Measurements from ENCODE around the gene CDH15.
"Not testable (repeated sequence)": the region's sequence is repeated elsewhere in the genome, so short reads cannot be mapped to it uniquely, and the experiment has no call there.

CDH15 gene

DNA sequence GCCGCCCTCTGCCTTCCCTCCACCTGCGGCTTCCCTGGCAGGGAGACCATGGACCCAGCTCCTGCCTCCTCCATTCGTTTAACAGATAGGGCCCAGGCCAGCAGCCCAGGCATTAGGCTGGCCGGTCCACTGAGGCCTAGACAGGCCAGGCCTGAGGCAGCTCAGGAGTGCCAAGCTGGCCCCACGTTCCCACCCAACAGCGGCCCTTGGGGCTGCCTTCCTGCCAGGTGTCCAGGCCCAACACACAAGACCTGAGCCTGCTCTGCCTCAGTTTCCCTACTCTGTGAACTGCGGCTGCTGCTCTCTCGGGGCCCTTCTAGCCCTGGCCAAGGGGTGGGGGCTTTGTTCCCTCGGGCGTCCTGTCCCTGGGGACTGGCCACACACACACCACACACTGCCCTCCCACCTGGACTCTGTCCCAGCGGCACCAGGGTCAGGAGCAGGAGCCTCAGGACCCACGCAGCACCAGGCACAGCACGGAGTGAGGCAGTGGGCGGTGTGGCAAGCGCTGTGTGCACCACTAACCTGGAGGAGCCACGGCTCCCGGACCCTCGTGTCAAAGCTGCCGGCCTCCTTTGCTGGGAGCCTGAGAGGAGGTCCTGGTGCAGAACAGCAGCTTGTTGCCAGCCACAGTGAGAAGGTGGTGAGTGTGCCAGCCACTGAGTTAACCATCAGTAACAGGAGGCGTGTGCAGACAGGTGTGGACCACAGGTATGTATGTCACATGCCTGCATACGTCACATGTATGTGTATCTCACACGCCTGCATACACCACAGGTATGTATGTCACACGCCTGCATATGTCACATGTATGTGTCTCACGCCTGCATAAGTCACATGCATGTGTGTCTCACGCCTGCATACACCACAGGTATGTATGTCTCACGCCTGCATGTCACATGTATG is 14.6 kb upstream of the CDH15 start:
- no peak for DNase-seq

- no peak for DNase-seq
Measured at GRCh38 chr16:89157778-89158177, 13.8 kb upstream of the CDH15 start.

GRCh38 chr16:89159066-89159849 is 12.3 kb upstream of the CDH15 start:
- DNase-seq, result no peak

DNA sequence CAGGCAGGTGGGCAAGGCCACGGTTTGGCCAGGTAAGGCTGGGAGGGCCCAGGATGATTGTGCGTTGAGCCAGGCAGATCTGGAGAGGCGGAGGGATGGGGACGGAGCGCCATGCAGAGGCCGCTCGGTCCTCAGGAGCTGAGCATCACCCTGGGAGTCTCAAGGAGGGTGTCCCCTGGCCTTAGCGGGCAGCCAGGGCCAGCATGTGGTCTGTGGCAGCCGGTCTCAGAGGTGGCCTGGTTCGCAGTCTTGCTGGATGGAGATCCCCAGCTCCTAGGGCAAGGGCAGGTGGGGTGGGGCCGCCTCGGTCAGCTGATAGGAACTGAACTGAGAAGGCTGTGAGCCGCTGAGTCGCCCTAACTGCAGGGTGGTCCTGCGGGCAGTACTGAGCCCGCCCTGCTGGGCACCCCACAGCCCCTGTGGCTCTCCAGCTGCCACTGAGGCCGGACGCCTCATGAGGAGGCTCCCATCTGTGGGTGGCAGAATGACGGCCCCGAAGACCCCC is 11.6 kb upstream of the CDH15 start:
- DNase-seq, result no peak

DNA sequence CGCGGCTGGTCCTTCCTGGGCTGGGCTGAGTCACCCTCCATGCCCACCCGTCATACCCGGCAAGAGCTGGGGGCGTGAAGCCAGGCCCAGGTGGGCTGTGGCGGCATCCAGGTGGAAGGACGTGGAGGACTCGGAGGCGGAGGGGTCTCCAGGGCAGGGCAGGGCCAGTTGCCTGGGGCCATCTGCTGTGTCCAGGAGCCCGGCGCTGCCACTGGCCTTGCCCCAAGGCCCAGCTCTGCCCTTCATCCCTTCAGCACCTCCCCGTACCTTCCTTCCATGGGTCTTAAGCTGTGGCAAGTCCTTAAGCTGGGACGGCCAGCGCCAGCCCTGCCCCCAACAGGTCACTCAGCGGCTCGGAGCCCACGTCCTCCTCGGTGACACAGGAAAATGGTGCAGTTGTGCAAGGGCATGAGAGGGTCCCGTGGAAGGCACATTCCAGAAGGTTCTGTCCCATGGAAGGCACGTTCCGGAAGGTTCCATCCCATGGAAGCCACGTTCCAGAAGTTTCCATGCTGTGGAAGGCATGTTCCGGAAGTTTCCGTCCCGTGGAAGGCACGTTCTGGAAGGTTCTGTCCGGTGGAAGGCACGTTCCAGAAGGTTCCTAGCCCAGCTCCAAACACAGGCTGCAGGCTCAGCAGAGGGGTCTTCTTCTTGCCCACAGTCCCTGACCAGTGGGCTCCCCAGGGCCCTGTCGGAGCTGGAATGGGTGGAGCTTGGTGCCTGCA is 10.4 kb upstream of the CDH15 start:
- no peak for DNase-seq

DNA sequence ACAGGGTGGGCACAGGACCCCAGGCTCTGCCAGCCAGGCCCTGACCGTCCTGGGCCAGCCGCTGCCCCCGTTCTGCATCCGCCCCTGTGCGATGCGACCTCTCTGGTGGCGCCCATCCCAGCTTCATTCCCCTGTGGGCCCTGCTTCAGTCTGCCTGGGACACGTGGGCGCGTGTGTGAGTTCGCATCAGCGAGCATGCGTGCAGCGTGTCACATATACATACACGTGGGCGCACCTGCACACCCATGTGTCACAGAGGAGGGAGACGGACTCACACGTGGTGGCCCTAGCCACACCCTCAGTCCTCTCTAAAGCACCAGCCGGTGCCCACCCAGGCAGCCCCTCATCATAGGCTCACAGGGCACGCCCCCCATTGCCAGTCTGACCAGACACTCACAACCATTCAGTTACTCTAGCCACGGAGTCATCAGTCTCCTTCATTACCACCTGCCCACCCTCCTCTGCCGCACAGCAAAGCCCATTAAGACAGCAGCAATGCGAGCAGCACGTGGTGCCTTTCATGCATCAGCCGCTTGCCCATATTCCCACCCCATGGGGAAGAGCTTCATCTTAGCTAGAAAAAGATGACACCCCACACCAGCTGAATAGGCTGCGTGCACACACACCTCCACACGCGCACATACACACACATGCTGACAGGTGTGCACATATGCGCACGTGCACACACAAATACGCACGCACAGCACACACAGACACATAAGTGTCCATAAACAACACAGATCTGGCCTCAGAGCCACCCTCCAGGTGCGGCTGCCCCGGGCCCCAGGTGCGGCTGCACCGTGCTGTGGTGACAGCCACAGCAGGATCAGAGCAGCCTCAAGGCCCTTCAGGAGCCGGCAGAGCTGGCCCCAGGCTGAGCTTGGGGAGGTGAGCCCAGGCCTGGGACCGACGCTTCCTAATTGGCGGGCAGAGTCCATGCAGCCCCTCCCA is 9.5 kb upstream of the CDH15 start:
- no peak for DNase-seq

GRCh38 chr16:89163297-89163696 is 8.3 kb upstream of the CDH15 start:
- DNase-seq, result no peak

DNA sequence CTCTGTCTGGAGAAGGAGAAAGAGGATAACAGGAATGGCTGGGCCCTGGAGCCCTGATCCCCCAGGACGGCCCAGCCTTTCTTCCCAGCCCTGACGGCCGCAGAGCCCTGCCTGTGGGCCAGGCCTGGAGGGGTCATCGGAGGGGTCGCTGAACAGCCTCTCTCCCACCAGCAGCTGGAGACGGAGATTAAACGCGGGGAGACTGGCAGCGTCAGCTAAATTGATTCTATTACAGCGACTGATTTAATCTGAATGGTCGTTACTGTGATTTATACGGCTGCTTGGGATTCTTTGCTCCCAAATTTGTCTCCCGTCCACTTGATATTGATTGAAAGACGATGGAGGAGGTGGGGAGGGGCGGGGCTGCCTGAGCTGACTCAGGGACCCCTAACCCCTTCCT is 7.1 kb upstream of the CDH15 start:
- DNase-seq, result no peak

DNA sequence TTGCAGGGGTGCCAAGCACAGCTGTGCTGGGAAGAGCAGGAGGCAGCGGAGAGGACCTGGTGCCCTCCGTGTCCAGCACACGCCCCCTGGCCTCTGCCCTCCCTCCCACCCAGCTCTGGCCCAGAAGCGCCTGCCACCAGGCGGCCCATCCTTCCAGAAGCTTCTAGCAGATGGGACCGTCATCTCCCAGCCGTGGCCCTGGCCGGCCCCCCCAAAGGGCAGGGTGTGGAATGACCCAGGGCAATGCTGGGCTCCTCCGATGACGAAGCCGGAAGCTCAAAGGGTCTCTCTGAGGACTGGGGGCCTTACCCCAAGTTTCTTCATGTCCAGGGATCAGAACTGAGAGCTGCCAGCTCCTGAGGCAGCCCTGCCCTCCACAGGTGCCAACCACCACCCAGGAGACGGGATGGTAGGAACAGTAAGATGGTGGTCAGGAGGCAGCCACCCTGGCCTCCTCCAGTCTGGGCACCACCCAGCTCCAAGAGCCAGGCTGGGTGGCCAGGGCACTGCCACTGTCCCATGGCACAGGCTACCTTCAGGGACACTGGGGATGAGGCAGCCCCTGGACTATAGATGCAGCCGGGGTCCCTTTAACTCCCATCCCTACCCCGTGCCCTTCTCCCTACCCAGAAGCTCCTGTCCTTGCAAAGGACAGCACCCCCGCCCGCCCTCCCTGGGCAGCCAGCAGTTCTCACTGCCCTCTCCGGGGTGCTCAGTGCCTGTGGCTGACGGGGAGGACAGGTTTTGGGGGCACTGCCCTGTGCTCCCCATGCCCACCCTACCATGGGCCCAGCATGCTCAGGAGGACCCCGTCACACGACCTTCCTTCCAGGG is 6.5 kb upstream of the CDH15 start:
- no peak for DNase-seq

DNA sequence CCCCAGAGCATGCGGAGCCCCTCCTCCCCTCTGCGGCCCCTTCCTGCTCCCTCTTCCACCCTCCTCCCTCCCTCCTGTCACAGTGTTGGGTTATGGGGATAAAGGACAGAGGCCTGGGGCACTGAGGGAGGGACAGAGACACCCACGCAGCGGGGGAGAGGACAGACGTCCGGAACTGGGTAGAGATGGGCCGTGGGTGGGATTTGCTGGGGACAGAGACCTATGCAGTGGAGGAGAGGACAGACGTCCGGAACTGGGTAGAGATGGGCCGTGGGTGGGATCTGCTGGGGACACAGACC is 5.9 kb upstream of the CDH15 start:
- DNase-seq, result not testable (repeated sequence)

DNA sequence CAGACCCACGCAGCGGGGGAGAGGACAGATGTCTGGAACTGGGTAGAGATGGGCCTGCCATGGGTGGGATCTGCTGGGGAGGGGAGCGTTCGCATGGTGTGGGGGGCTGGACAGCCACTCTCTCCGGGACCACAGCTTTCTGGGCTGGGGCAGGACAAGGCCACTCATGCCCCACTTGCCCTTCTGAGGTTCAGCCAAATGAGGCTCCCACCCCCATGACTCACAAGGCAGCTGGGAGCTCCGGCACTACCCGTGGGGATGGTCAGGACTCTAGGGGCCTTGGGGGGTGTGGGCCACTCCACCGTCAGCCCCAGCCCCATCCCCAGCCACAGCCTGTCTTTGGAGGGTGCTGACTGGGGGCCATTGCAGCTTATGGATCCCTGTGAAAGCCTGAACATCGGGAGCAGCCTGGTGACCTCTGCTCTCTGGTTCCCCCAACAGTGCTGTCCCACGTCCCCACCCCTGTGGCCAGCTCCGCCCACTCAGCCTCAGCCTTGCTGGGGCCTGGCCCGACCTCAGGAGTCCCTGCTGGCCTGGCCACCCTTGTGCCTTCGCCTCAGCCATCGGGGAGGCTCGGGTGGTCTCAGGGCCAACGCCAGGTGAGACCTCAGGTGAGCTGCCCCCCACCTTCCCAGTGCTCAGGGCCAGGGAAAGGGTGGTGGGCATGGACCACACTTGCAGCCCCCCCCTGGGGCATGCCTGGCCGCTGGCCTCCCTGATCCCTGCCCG is 4.7 kb upstream of the CDH15 start:
- DNase-seq, result no peak

- peak; percentile 49 to 62 for DNase-seq
Measured at GRCh38 chr16:89167425-89167941, 4.1 kb upstream of the CDH15 start.

GRCh38 chr16:89168381-89169189 is 3.0 kb upstream of the CDH15 start:
- no peak for DNase-seq

DNA sequence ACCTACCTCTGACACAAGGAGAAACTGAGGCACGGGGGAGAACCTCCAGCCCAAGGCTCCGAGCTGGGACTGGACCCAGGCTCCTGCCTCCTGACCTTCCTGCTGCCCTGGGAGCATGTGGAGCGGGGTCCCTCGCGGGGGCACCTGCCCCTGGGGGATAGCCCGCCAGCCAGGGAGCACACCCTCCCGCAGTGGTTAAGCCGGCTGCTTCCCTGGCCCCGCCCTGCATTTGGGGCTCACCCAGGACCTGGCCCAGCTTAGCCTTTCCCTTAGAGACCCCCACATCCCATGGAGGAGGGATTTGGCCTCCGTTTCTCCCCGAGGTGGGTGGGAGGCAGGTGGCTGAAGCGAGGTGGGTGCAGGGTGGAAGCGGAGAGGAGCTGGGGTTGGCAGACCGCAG is 1.8 kb upstream of the CDH15 start:
- DNase-seq, result no peak

- DNase-seq, result peak in 1 of 2 experiments; percentile 8
Measured at GRCh38 chr16:89170346-89171215, 967 bp upstream of the CDH15 start.

DNA sequence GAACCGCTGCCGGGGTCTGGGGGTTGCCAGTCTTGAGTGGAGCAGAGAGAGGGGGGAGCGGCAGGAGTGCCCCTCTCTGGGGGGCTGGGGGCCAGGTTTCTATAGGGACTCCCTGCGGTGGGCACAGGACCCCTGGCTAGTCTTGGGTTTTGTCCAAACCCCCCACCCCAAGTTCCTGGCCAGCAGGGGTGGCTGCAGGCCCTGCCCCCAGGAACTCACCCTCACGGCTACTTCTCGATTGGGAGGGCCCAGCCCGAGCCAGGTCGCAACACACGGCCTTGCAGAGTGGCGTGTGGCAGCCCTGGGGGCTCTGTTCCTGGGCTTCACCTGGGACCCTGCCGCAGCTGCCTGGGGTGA is 601 bp downstream of the CDH15 start:
- DNase-seq, result no peak

GRCh38 chr16:89172528-89173173 is 1.1 kb downstream of the CDH15 start:
- no peak for DNase-seq

Data from NCI-H2081 (cell line).